Cerebellar cortex (tissue), 1 donor: ENCODE data around the gene RECK.
"Not testable (repeated sequence)": the region's sequence is repeated elsewhere in the genome, so short reads cannot be mapped to it uniquely, and the experiment has no call there.

Source experiments
- DNase-seq: peaks from one replicate; pipeline ENCODE4 v3.0.0-alpha.2; 2015; ENCODE audit warnings: low spot score

Gene RECK

GRCh38 chr9:36118201-36118600 lies 81.5 kb downstream of the RECK start:
- DNase-seq = no peak

- DNase-seq = no peak
Measured at GRCh38 chr9:36118706-36119105, 82.0 kb downstream of the RECK start.

- no peak for DNase-seq
Measured at GRCh38 chr9:36119476-36119875, 82.8 kb downstream of the RECK start.

- DNase-seq = no peak
Measured at GRCh38 chr9:36120705-36121104, 84.0 kb downstream of the RECK start.

GRCh38 chr9:36121971-36122370 lies 85.3 kb downstream of the RECK start:
- no peak for DNase-seq

- no peak for DNase-seq
Measured at GRCh38 chr9:36123515-36123914, 86.8 kb downstream of the RECK start.

GRCh38 chr9:36125062-36125855 lies 88.5 kb downstream of the RECK start:
- DNase-seq = no peak

GRCh38 chr9:36126016-36126730 lies 89.5 kb downstream of the RECK start:
- DNase-seq = no peak

- DNase-seq = no peak
Measured at GRCh38 chr9:36127652-36128244, 91.0 kb downstream of the RECK start.

- DNase-seq = no peak
Measured at GRCh38 chr9:36128349-36128748, 91.6 kb downstream of the RECK start.

GRCh38 chr9:36129139-36129538 lies 92.4 kb downstream of the RECK start:
- DNase-seq = no peak

GRCh38 chr9:36131666-36132065 lies 95.0 kb downstream of the RECK start:
- DNase-seq = not testable (repeated sequence)

- DNase-seq = no peak
Measured at GRCh38 chr9:36132086-36132485, 95.4 kb downstream of the RECK start.

- no peak for DNase-seq
Measured at GRCh38 chr9:36134761-36135505, 98.2 kb downstream of the RECK start.

- no peak for DNase-seq
Measured at GRCh38 chr9:36135741-36136271, 99.1 kb downstream of the RECK start.

GRCh38 chr9:36136272-36136893 lies 99.7 kb downstream of the RECK start, which contains the start of gene GLIPR2:
TSS of gene GLIPR2 (plus strand) at chr9:36136733. CDS start at chr9:36136779, 46 bp downstream.
- peak; percentile 43 for DNase-seq

GRCh38 chr9:36136894-36137391 lies 100.2 kb downstream of the RECK start:
- DNase-seq = peak; percentile 33

GRCh38 chr9:36137392-36138004 lies 100.8 kb downstream of the RECK start:
- peak; percentile 78 for DNase-seq

GRCh38 chr9:36138496-36138895 lies 101.8 kb downstream of the RECK start:
- DNase-seq = no peak

GRCh38 chr9:36138901-36139300 lies 102.2 kb downstream of the RECK start:
- no peak for DNase-seq
